Measurements from ENCODE around the gene FTCDNL1.

DNA sequence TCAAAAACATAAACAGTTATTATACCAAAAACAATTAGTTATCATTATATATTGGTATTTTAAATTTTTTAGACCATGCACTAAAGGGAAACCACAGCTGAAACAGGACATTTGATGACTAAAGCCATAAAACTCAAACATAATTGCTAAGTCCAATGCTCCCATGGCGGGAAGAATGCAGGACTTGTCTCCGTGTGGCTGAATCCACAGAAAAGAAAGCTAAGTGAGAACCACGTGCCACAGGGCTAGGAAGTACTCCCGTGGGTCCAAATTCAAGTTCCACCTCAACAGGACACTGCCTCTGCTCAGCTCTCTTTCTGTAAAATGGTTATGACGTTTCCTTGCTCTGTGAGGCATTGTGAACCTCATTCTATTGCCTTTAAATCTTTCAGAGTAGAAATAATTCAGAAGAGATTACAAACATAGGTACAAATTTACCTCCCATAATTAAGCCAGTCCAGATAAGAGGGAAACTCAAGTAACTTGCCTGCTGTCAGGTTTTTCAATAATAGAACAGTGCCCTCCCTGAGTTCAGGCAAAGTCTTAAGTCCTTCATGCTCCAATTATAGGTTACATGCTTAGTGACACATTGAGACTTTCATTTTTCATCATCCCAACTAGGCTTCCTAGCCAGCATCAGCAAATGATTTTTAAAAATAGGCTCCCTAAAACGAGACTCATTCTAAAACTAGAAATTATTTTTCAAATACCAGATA, 36.7 kb downstream of the FTCDNL1 start:
- TF ChIP-seq POLR2A (IDR thresholded peaks at IDR 0.05; ENCODE audit: low read length) = no peak
- TF ChIP-seq GATA1 (IDR thresholded peaks at IDR 0.05; ENCODE audit: low read depth, low read length) = no peak
